Subcutaneous abdominal adipose tissue (tissue), 5 donors: ENCODE results near the gene GMFB.
"Not testable (repeated sequence)": the region's sequence is repeated elsewhere in the genome, so short reads cannot be mapped to it uniquely, and the experiment has no call there.

Source experiments
- H3K27ac ChIP-seq: one replicate; pipeline ENCODE4 v1.7.0; 2013; ENCODE audit warnings: low read depth, mild to moderate bottlenecking, inconsistent platforms, low read length, moderate library complexity
- H3K27me3 ChIP-seq, 5 donors: one replicate each; pipeline ENCODE4 v1.7.0; 2013; ENCODE audit warnings: low read length in 5 of 5, inconsistent platforms in 1 of 5; ENCODE audit not compliant: control insufficient read depth in 5 of 5, insufficient read depth in 4 of 5
- H3K36me3 ChIP-seq, 5 donors: one replicate each; pipeline ENCODE4 v1.7.0; 2013; ENCODE audit warnings: low read length in 5 of 5; ENCODE audit not compliant: control insufficient read depth in 5 of 5, insufficient read depth in 5 of 5
- H3K4me1 ChIP-seq, 5 donors: one replicate each; pipeline ENCODE4 v1.7.0; 2013; ENCODE audit warnings: low read length in 5 of 5, mild to moderate bottlenecking in 3 of 5, moderate library complexity in 1 of 5; ENCODE audit not compliant: control insufficient read depth in 5 of 5, insufficient read depth in 5 of 5
- H3K4me3 ChIP-seq, 5 donors: one replicate each; pipeline ENCODE4 v1.7.0; 2013; ENCODE audit warnings: low read length in 5 of 5, low read depth in 1 of 5
- H3K9ac ChIP-seq, 5 donors: one replicate each; pipeline ENCODE4 v1.7.0; 2013; ENCODE audit warnings: low read length in 5 of 5, mild to moderate bottlenecking in 4 of 5, moderate library complexity in 3 of 5
- H3K9me3 ChIP-seq, 5 donors: one replicate each; pipeline ENCODE4 v1.7.0; 2013; ENCODE audit warnings: low read length in 5 of 5; ENCODE audit not compliant: control insufficient read depth in 5 of 5
- donor health status: healthy.
- donor health status: healthy.
- donor health status: healthy.
- donor health status: healthy.
- donor health status: healthy.

The GMFB gene

DNA sequence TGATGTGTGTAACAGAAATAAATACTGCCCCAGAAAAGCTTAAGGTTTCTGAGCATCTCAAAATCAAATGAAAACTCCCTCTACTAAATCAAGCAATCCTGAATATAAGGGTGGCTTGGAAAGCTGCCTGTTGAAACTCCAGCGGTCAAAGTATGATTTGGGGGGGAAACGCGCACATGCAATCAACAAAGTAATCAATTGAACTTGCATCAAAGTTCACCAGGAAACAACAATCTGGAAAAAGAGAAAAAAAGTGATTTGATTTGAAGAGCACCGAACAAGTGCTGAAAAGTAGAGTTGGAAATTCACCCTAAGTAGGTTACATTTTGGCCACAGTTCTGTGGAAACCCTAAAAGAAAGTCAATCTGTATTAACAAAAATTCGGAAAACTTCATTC lies 48.3 kb downstream of the GMFB start:
- Histone ChIP-seq H3K9me3 (no peaks in the 10 kb centered on the region), H3K4me1 (peaks cover 2 to 16% (median 15%) of the 10 kb centered on the region in 5 donors), H3K36me3 (peaks cover 0 to 2% (median 0%) of the 10 kb centered on the region in 5 donors), H3K9ac (peak overlapping the region; percentile 69 to 91 (median 80)), H3K27me3 (peaks cover 0 to 4% (median 0%) of the 10 kb centered on the region in 5 donors), H3K4me3 (peak overlapping the region; percentile 71 to 82 (median 76)), H3K27ac (peak overlapping the region; percentile 68)

DNA sequence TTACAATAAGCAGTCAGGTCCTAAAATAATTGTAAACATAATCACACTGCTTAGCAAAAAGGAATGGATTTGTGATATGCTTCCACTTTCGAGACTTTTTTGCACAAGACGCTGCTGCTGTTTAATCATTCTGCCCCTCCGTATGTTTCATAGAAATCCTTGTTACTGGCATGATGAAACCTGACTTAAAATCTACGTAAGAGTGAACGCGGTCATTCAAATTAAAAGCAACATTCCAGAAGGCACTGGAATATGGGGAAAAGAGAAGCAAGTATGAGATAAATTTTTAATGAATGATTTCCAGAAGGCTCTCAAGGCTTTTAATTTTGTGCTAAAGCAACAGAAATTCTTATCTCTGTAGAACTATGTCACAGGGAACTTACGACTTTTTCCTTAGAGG lies 48.7 kb downstream of the GMFB start:
- Histone ChIP-seq H3K4me1 (peaks cover 2 to 16% (median 15%) of the 10 kb centered on the region in 5 donors), H3K9me3 (no peaks in the 10 kb centered on the region), H3K27ac (peak overlapping the region; percentile 68), H3K36me3 (peaks cover 0 to 2% (median 0%) of the 10 kb centered on the region in 5 donors), H3K9ac (peak overlapping the region in 4 of 5 donors; percentile 69 to 91 (median 82)), H3K4me3 (peak overlapping the region; percentile 71 to 82 (median 76)), H3K27me3 (peaks cover 0 to 4% (median 0%) of the 10 kb centered on the region in 5 donors)

DNA sequence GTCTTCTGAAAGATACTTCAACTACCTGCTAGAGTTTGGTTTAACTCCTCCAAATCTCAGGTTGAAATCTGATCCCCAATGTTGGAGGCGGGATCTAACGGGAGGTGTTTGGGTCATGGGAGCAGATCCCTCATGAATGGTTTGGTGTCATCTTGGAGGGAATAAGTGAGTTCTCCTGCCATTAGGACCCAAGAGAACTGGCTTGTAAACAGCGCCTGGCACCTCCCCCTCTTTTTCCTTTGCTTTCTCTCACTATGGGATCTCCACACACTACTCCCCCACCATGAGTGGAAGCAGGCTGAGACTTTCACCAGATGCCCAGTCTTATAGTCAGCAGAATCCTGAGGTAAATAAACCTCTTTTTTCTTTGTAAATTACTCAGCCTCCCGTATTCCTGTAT lies 50.1 kb downstream of the GMFB start:
- Histone ChIP-seq H3K27me3 (no peaks in the 10 kb centered on the region), H3K27ac (no peak overlapping the region), H3K4me3 (no peak overlapping the region), H3K9ac (no peak overlapping the region), H3K4me1 (peaks cover 2 to 16% (median 15%) of the 10 kb centered on the region in 5 donors), H3K9me3 (no peaks in the 10 kb centered on the region), H3K36me3 (peaks cover 0 to 2% (median 0%) of the 10 kb centered on the region in 5 donors)

DNA sequence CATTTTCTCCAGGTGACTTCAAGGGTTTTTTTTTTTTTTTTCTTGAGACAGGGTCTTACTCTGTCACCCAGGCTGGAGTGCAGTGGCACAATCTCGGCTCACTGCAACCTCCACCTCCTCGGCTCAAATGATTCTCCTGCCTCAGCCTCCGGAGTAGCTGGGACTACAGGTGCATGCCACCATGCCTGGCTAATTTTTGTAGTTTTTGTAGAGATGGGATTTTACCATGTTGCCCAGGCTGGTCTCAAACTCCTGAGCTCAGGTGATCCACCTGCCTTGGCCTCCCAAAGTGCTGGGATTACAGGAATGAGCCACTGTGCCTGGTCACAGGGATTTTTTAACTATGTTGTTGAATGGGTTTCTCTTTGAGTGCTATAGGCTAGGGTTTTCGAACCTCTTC lies 50.8 kb downstream of the GMFB start:
- not testable (repeated sequence) for H3K27me3 ChIP-seq, H3K9ac ChIP-seq, H3K27ac ChIP-seq, H3K9me3 ChIP-seq, H3K36me3 ChIP-seq, H3K4me3 ChIP-seq
- H3K4me1 ChIP-seq, result peaks cover 2 to 16% (median 15%) of the 10 kb centered on the region in 5 donors

DNA sequence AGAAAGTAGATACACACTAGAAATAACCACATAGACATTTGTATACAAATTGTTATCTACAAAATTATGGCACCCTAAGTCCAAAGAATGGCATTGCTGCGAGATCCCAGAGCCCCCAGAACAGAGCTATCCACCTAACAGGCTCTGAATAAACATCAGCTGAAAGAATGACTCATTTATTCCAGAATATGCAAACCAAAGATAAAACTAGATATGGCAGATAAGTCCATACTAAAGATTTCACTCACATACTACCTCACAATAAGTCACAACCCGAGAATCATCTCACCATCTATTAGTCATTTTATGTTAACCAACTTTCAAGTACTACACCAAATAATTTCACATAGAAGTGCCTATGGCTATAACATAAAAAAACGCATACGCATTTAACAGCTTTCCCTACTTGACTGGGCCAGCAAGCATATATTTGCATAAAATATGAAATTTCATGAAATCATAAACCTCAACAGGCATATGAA lies 53.2 kb downstream of the GMFB start:
- H3K4me1 ChIP-seq, result peaks cover 0 to 9% (median 9%) of the 10 kb centered on the region in 5 donors
- H3K9ac ChIP-seq, result no peak overlapping the region
- no peak overlapping the region for H3K27ac ChIP-seq
- H3K4me3 ChIP-seq, result no peak overlapping the region
- no peaks in the 10 kb centered on the region for H3K9me3 ChIP-seq
- H3K36me3 ChIP-seq, result peaks cover 0 to 10% (median 4%) of the 10 kb centered on the region in 5 donors
- H3K27me3 ChIP-seq, result no peaks in the 10 kb centered on the region

DNA sequence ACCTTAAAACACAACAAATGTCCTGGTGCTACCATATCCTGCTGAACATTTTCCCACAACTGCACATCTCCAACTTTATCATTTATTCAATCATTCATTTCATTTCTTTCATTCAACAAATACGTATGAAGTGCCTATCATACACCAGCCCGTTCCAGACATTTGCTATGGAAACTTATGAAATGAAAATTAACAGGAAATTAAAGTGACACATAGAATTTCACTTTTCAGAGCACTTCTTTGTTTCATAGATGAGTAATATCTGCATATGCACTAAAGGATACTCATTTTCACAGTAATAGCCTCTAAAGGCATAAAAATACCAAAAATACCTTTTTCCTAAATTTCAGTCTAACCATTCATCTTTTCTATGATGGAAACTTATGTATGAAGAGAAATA lies 60.3 kb downstream of the GMFB start:
- Histone ChIP-seq H3K9ac (no peak overlapping the region), H3K27ac (no peak overlapping the region), H3K9me3 (no peaks in the 10 kb centered on the region), H3K4me1 (no peaks in the 10 kb centered on the region), H3K27me3 (no peaks in the 10 kb centered on the region), H3K36me3 (peaks cover 37 to 60% (median 46%) of the 10 kb centered on the region in 5 donors), H3K4me3 (no peak overlapping the region)

DNA sequence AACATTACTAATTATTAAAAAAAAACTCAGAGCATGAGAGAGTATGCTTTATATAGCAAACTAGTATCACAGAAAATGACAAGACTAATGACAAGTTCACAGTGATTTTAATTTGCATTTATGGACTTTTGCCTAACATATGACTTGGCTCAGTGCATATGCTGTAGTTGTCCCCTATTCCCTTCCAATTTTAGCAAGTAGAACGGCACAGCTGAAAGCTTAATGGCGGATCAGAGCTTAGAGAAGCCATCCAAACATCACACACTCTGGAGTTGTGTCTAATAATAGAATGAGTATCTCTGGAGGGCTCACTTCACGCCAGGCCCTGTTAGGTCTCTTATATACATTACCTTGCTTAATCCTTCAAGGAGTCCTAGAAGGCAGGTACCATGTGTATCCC lies 60.9 kb downstream of the GMFB start:
- H3K4me3 ChIP-seq, result no peak overlapping the region
- H3K4me1 ChIP-seq, result no peaks in the 10 kb centered on the region
- peaks cover 37 to 60% (median 46%) of the 10 kb centered on the region in 5 donors for H3K36me3 ChIP-seq
- no peaks in the 10 kb centered on the region for H3K9me3 ChIP-seq
- H3K27me3 ChIP-seq, result no peaks in the 10 kb centered on the region
- no peak overlapping the region for H3K9ac ChIP-seq
- H3K27ac ChIP-seq, result no peak overlapping the region

DNA sequence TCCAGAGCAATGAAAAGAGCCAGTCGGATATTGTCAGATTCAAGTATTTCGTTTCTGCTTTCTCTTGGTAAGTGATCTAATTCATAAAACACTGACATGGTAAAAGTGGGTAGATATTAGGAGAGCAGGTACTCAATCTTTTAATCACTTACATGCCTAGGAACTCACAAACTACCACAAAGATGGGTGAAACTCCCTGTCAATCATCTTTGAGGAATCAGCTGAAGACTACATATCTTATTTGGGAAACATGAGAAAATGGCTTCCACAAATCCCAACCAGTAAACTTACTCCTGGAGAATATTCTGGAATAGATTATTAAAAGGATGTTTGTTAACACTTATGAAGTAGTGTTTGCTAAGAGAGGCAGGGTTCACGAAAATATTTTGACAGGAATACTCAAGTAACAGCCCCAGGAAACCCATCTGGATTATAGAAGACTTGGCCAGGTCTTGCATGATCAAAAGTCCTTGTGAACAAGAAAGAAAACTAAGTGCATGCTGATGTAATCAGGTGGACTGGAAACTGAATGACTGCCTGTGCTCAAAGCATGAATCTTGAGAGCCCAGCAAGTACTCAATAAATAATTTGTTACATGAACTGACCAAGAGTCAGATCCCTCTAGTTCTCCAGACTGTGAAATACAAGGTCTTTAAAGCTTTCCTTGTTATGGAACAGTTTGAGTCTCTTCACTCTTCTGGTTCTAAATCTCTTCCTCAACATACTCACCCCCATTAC lies 63.1 kb downstream of the GMFB start:
- H3K36me3 ChIP-seq, result peaks cover 35 to 50% (median 44%) of the 10 kb centered on the region in 5 donors
- H3K4me1 ChIP-seq, result no peaks in the 10 kb centered on the region
- H3K9me3 ChIP-seq, result no peaks in the 10 kb centered on the region
- H3K27ac ChIP-seq, result no peak overlapping the region
- H3K9ac ChIP-seq, result no peak overlapping the region
- H3K27me3 ChIP-seq, result no peaks in the 10 kb centered on the region
- no peak overlapping the region for H3K4me3 ChIP-seq

DNA sequence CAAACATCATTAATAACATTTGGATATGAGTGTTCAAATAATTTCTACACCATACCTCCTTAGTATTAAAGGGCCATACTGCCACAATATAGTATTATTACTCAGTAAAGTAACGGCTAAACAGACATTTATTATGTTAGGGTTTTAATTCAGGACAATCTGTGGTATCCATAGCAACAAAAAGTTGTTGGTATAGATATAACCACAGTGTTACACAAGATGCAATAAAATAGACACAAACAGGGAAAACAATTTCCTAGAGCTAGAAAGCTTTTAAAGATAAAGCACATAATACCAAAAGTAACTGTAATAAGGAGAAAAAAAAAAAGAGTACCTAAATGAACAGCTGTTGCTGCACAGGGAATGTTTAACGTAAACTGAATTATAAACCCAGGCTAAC lies 63.7 kb downstream of the GMFB start:
- Histone ChIP-seq H3K36me3 (peaks cover 32 to 50% (median 38%) of the 10 kb centered on the region in 5 donors), H3K27me3 (no peaks in the 10 kb centered on the region), H3K9ac (no peak overlapping the region), H3K9me3 (no peaks in the 10 kb centered on the region), H3K27ac (no peak overlapping the region), H3K4me1 (no peaks in the 10 kb centered on the region), H3K4me3 (no peak overlapping the region)
